Neutrophil (primary cell): Measurements from ENCODE around the gene C1QTNF9.
"Not testable (repeated sequence)": the region's sequence is repeated elsewhere in the genome, so short reads cannot be mapped to it uniquely, and the experiment has no call there.

ENCODE experiments used
- H3K27ac ChIP-seq: fragments of 200-600 bp; sonication (generic); 2 replicates; pipeline ENCODE4 v1.5.1; 2016; ENCODE audit warnings: mild to moderate bottlenecking, moderate library complexity
- H3K27me3 ChIP-seq: fragments of 200-600 bp; sonication (generic); 2 replicates; pipeline ENCODE4 v1.6.0; 2016; ENCODE audit warnings: mild to moderate bottlenecking
- H3K36me3 ChIP-seq: fragments of 200-600 bp; sonication (generic); 2 replicates; pipeline ENCODE4 v1.5.1; 2017
- H3K4me1 ChIP-seq, 2 experiments: fragments of 200-600 bp in 1 of 2; sonication (generic) in 1 of 2; 1 replicate in 1 of 2; 2 replicates in 1 of 2; pipeline versions ENCODE4 v1.5.1 to v1.6.1; 2013 to 2016; ENCODE audit warnings: low read depth in 1 of 2, low read length in 1 of 2, mild to moderate bottlenecking in 1 of 2, moderate library complexity in 1 of 2; ENCODE audit not compliant: control insufficient read depth in 1 of 2, insufficient read depth in 1 of 2
- H3K4me3 ChIP-seq, 2 experiments: fragments of 200-600 bp in 1 of 2; sonication (generic) in 1 of 2; 1 replicate in 1 of 2; 2 replicates in 1 of 2; pipeline ENCODE4 v1.5.1; 2013 to 2016; ENCODE audit warnings: low read depth in 1 of 2, low read length in 1 of 2, mild to moderate bottlenecking in 1 of 2, moderate library complexity in 1 of 2
- H3K9me3 ChIP-seq: fragments of 200-600 bp; sonication (generic); 2 replicates; pipeline ENCODE4 v1.5.1; 2016
- CTCF ChIP-seq: fragments of 200-600 bp; sonication (generic); IDR thresholded peaks from 2 replicates; pipeline ENCODE4 v1.5.1; 2016; ENCODE audit warnings: antibody characterized with exemption

The C1QTNF9 gene

DNA sequence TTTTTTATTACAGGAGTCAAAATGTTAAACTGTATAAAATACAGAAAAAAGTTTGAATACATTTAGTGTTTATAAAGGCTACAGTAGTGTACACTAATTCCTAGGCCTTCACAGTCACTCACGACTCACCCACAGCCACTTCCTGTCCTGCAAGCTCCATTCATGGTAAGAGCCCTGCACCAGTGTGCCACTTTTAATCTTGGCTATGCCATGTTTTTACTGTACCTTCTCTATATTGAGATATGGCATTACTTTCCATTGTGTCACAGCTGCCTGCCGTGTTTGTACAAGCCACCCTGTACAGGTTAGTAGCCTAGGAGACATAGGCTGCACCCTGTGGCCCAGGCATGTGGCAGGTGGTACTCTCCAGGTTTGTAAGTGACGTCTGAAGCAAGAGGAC is 32.1 kb downstream of the C1QTNF9 start:
- Histone ChIP-seq H3K27ac (no peak overlapping the region), H3K9me3 (no peaks in the 10 kb centered on the region), H3K4me3 (no peak overlapping the region), H3K4me1 (no peaks in the 10 kb centered on the region), H3K36me3 (no peaks in the 10 kb centered on the region), H3K27me3 (peaks cover 23% of the 10 kb centered on the region)
- no peak for TF ChIP-seq CTCF

- no peaks in the 10 kb centered on the region for H3K36me3 ChIP-seq
- no peak for TF ChIP-seq CTCF
Observed at GRCh38 chr13:24348385-24348784, 39.0 kb downstream of the C1QTNF9 start.

DNA sequence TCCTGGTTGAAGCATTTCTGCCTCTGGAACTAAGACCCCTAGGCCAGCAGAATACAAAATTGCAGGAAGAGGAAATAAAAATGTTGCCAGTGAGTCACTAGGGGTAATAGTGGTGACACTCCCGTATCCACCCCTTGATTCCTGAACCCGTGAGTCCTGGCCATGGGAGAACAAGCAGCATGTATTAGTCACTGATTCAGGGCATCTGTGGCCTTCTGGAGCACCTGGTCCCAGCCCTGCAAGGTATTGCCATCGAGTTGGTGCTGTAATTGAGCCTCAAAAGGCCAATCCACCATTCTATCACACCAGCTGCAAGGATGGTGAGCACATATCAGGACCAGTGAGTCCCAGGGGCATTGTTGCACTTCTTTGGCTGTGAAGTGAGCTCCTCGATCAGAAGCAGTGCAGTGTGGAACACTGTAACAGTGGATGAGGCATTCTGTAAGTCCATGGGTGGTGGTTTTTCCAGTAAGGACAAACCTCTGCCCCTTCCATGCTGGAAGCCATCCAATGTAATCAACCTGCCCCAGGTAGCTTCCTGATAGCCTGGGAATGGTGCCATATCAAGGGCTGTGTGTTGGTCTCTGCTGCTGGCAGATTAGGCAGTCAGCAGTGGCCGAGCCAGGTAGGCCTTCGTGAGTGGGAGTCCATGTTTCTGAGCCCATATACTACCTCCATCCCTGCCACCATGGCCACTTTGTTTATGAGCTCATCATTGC is 39.6 kb downstream of the C1QTNF9 start:
- H3K27ac ChIP-seq, result no peak overlapping the region
- no peak overlapping the region for H3K4me3 ChIP-seq
- no peaks in the 10 kb centered on the region for H3K36me3 ChIP-seq
- H3K9me3 ChIP-seq, result no peaks in the 10 kb centered on the region
- TF ChIP-seq CTCF, result no peak
- H3K27me3 ChIP-seq, result no peaks in the 10 kb centered on the region
- no peaks in the 10 kb centered on the region for H3K4me1 ChIP-seq

More at GRCh38 chr13:24348385-24348784, 39.0 kb downstream of the C1QTNF9 start:
- H3K4me1 ChIP-seq, result no peaks in the 10 kb centered on the region
- H3K27me3 ChIP-seq, result no peaks in the 10 kb centered on the region
- no peak overlapping the region for H3K4me3 ChIP-seq
- no peaks in the 10 kb centered on the region for H3K9me3 ChIP-seq
- no peak overlapping the region for H3K27ac ChIP-seq

DNA sequence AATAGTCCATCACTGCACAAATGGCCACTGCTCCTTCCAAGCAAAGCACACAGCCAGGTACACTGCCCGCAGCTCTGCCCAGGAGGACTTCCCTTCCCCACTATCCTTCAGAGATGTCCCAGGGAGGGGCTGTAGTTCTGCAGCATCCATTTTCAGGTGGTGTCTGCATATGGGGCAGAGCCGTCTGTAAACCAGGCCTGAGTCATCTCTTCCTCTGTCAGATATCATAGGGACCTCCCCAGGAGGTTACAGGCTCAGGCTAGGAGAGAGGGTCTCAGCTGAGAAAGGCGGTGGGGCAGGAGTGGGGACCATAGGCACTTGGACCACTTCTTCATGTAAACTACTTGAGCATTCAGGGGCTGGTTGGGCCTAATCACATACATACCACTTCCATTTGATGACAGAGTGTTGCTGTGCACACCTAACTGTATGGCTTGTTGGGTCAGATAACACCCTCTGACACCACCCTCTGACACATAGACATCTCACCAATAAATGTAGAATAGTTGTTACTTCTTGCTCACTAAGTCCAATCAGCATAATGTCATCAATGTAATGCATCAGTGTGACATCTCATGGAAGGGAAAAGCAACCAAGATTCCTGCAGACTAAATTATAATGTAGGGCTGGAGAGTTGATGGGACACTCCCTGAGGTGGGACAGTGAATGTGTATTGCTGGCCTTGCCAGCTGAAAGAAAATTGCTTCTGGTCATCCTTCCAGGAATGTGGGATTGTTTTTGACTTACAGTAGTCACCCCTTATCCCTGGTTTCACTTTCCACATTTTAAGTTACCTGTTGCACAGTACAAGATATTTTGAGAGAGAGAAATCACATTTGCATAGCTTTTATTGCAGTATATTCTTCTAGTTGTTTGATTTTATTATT is 40.6 kb downstream of the C1QTNF9 start:
- H3K4me1 ChIP-seq, H3K27me3 ChIP-seq, H3K36me3 ChIP-seq, H3K9me3 ChIP-seq, H3K27ac ChIP-seq, H3K4me3 ChIP-seq: not testable (repeated sequence)

DNA sequence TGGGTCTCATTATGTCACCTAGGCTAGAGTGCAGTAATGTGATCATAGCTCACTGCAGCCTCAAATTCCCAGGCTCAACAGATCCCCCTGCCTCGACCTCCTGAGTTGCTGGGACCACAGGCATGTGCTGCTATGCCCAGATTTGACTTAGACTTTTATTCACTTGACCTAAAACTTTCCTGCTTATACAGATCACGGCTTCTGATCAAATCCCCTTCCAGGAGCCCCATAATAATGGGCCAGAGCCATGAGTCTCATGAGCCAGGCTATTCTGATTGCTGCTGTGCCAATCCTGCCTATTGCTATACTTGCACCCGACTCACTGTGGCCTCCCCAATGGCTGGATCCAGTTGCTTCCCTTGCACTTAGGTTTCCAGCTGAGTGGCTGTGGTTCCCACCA is 42.0 kb downstream of the C1QTNF9 start:
- TF ChIP-seq CTCF, result no peak
- Histone ChIP-seq H3K27ac (no peak overlapping the region), H3K4me3 (no peak overlapping the region), H3K36me3 (no peaks in the 10 kb centered on the region), H3K9me3 (no peaks in the 10 kb centered on the region), H3K27me3 (no peaks in the 10 kb centered on the region), H3K4me1 (no peaks in the 10 kb centered on the region)

DNA sequence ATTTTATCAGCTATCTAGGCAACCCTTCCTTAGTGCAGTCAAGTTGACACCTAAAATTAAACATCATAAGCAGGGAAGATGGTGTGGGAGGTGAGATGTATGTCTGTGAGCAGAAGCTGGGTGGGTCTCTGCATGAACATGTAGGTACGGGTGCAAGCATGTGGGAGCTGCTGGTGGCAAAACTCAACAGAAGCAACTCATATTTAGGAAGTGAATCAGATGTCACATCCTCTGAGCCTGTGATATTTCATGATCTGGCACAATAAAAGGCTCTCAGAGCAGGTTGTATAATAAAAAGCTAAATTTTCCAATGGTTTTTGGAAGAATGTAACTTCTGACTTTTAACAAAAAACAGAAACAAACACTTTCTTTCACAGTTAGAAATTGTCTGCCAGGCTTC is 44.4 kb downstream of the C1QTNF9 start:
- Histone ChIP-seq H3K4me1 (no peaks in the 10 kb centered on the region), H3K4me3 (no peak overlapping the region), H3K27me3 (no peaks in the 10 kb centered on the region), H3K27ac (no peak overlapping the region), H3K36me3 (no peaks in the 10 kb centered on the region), H3K9me3 (no peaks in the 10 kb centered on the region)
- no peak for TF ChIP-seq CTCF
